Cardiac muscle cell (in vitro differentiated cells and primary cell): Measurements from ENCODE around the gene C17orf114.

Experiments used
- DNase-seq, 2 donors: peaks; one replicate each; pipeline versions ENCODE4 v3.0.0 to v3.0.0-alpha.2; 2010 to 2017; ENCODE audit warnings: low read depth in 1 of 2, low spot score in 1 of 2
- H3K27ac ChIP-seq: fragments of 200-600 bp; sonication (generic); 2 replicates; pipeline ENCODE4 v1.5.1; 2016
- H3K27me3 ChIP-seq: fragments of 200-600 bp; sonication (generic); 2 replicates; pipeline ENCODE4 v1.6.0; 2016; ENCODE audit warnings: control low read depth
- H3K36me3 ChIP-seq: fragments of 200-600 bp; sonication (generic); 2 replicates; pipeline ENCODE4 v1.5.1; 2016; ENCODE audit warnings: control low read depth
- H3K4me1 ChIP-seq: fragments of 200-600 bp; sonication (generic); 2 replicates; pipeline ENCODE4 v1.8.1; 2017; ENCODE audit warnings: low read depth, mild to moderate bottlenecking, mixed run types
- H3K4me3 ChIP-seq: fragments of 200-600 bp; sonication (generic); 2 replicates; pipeline ENCODE4 v1.5.1; 2016; ENCODE audit warnings: mild to moderate bottlenecking
- H3K9me3 ChIP-seq: fragments of 200-600 bp; sonication (generic); 2 replicates; pipeline ENCODE4 v1.5.1; 2017; ENCODE audit warnings: low read depth, mild to moderate bottlenecking, control low read depth
- CTCF ChIP-seq: IDR thresholded peaks from 2 replicates; pipeline ENCODE4 v1.5.1; 2012; ENCODE audit warnings: low read depth, mild to moderate bottlenecking, low read length

The C17orf114 gene

GRCh38 chr17:4802228-4802627 lies at the start of gene C17orf114:
Gene C17orf114 (minus strand): TSS chr17:4802328.
- no peaks in the 10 kb centered on the region for H3K4me1 ChIP-seq

GRCh38 chr17:4851084-4851483 lies 49.0 kb upstream of the C17orf114 start:
- H3K27me3 ChIP-seq, result no peaks in the 10 kb centered on the region
- no peak for DNase-seq
- no peaks in the 10 kb centered on the region for H3K36me3 ChIP-seq
- no peak for TF ChIP-seq CTCF
- H3K4me1 ChIP-seq, result peaks cover 5% of the 10 kb centered on the region
- H3K27ac ChIP-seq, result no peak overlapping the region
- no peak overlapping the region for H3K4me3 ChIP-seq
- H3K9me3 ChIP-seq, result no peaks in the 10 kb centered on the region

More at GRCh38 chr17:4802228-4802627, at the start of gene C17orf114:
- no peak for DNase-seq
- Histone ChIP-seq H3K4me3 (no peak within 1 kb of the TSS), H3K36me3 (no peaks in the 10 kb centered on the region), H3K27me3 (no peaks in the 10 kb centered on the region), H3K27ac (no peak within 1 kb of the TSS), H3K9me3 (no peaks in the 10 kb centered on the region)
- TF ChIP-seq CTCF, result no peak

GRCh38 chr17:4850246-4850645 lies 48.1 kb upstream of the C17orf114 start:
- Histone ChIP-seq H3K9me3 (no peaks in the 10 kb centered on the region), H3K27ac (no peak overlapping the region), H3K36me3 (no peaks in the 10 kb centered on the region), H3K4me3 (no peak overlapping the region), H3K27me3 (no peaks in the 10 kb centered on the region), H3K4me1 (peaks cover 5% of the 10 kb centered on the region)
- no peak for TF ChIP-seq CTCF
- no peak for DNase-seq

GRCh38 chr17:4849011-4849536 lies 46.9 kb upstream of the C17orf114 start:
- Histone ChIP-seq H3K27me3 (no peaks in the 10 kb centered on the region), H3K9me3 (no peaks in the 10 kb centered on the region), H3K36me3 (no peaks in the 10 kb centered on the region), H3K4me3 (no peak overlapping the region), H3K4me1 (peaks cover under 1% of the 10 kb centered on the region), H3K27ac (no peak overlapping the region)
- no peak for TF ChIP-seq CTCF
- DNase-seq, result no peak

- DNase-seq, result no peak
- H3K9me3 ChIP-seq, result no peaks in the 10 kb centered on the region
- no peak overlapping the region for H3K4me3 ChIP-seq
- no peaks in the 10 kb centered on the region for H3K27me3 ChIP-seq
- TF ChIP-seq CTCF, result no peak
- H3K36me3 ChIP-seq, result no peaks in the 10 kb centered on the region
- H3K4me1 ChIP-seq, result no peaks in the 10 kb centered on the region
- H3K27ac ChIP-seq, result no peak overlapping the region
Measured at GRCh38 chr17:4846635-4847390, 44.7 kb upstream of the C17orf114 start.
